Sigmoid colon (tissue), 4 donors: ENCODE results near the gene LBX2.

ENCODE experiments used
- EP300 ChIP-seq, 4 donors: sonication (generic); formaldehyde crosslinking; IDR thresholded peaks; one replicate each; pipeline ENCODE4 v1.6.1; 2017; ENCODE audit warnings: antibody characterized with exemption in 4 of 4
- TF ChIP-seq, protein P1 (sequence below), 4 experiments: fragments of 450-650 bp in 3 of 4; fragments of 200-600 bp in 1 of 4; IDR thresholded peaks; one replicate each; pipeline ENCODE4 v1.5.1; 2016 to 2019; ENCODE audit warnings: antibody characterized with exemption in 4 of 4, mild to moderate bottlenecking in 3 of 4, moderate library complexity in 2 of 4

DNA sequence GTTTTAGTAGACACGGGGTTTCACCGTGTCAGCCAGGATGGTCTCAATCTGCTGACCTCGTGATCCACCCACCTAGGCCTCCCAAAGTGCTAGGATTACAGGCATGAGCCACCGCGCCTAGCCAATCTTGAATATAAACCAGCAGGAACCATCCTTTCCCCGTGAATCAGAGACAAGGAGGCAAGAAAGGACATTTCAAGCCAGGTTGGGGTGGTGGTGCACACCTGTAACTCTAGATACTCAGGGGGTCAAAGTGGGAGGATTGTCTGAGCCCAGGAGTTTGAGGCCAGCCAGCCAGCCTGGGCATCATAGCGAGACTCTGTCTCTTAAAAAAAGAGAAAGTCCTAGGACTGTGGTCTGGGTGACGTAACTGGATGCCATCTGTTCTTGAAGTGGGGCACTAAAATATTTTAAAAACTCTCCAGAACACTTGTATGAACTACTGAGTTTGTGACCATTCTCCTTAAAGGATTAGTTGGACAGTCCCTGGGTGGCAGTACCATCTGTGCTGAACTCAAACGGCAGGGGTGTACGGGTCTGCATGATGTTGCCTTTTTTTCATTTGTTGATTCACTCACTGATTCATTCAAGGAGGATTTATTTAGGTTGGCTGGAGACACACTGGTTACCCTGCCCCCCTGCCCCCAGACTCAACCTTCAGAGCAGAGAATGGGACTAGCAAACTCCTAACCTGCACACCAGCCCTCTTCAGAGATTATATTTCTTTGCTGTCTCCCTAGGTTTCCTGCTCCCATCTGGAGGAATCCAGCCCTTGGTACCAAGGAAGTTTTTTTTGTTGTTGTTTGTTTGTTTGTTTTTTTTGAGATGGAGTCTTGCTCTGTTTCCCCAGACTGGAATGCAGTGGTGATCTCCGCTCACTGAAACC, 11.9 kb upstream of the LBX2 start:
- TF ChIP-seq EP300 (IDR thresholded peaks at IDR 0.05): no peak
- TF ChIP-seq, protein P1, sequence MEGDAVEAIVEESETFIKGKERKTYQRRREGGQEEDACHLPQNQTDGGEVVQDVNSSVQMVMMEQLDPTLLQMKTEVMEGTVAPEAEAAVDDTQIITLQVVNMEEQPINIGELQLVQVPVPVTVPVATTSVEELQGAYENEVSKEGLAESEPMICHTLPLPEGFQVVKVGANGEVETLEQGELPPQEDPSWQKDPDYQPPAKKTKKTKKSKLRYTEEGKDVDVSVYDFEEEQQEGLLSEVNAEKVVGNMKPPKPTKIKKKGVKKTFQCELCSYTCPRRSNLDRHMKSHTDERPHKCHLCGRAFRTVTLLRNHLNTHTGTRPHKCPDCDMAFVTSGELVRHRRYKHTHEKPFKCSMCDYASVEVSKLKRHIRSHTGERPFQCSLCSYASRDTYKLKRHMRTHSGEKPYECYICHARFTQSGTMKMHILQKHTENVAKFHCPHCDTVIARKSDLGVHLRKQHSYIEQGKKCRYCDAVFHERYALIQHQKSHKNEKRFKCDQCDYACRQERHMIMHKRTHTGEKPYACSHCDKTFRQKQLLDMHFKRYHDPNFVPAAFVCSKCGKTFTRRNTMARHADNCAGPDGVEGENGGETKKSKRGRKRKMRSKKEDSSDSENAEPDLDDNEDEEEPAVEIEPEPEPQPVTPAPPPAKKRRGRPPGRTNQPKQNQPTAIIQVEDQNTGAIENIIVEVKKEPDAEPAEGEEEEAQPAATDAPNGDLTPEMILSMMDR (IDR thresholded peaks at IDR 0.05): no peak
